IPS DF 19.7 (cell line): Measurements from ENCODE around the gene IARS2.
"Not testable (repeated sequence)": the region's sequence is repeated elsewhere in the genome, so short reads cannot be mapped to it uniquely, and the experiment has no call there.

ENCODE experiments used
- DNase-seq: peaks from one replicate; pipeline ENCODE4 v3.0.0-alpha.2; 2013; ENCODE audit warnings: low read depth, low spot score

Gene IARS2

DNA sequence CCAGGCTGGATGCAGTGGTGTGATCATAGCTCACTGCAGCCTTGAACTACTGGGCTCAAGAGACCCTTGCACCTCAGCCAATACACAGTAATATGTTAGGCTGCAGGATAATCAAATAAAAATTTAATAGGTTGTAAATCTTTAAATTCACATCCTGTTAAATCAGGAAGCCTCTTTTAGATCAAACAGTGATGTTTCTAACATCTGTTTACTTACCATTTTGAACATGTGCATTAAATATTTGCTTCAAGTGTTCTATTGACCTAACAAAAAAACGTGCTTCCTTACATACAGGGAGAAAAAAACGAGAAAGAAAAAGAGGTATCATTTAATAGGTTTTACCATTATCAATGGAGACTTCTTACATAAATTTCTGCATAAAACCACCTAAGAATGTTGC lies 70.6 kb downstream of the IARS2 start:
- no peak for DNase-seq

DNA sequence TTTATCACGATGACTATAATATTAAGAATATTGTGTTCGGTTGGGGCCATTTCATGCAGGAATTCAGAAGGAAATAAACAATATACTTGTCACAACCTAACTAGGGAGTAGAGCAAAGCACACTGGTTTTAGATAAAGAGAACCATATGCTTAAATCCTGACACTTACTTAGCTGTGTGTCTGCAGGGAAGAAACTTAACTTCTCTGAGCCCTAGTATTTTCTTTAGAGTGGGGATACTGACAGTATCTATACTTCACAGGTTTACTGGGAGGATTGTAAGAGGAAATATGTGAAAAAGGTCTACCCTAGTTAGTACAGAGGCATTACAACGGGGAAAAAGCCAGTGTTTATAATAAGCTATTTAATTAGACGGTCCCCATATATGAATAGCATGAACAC lies 72.9 kb downstream of the IARS2 start:
- DNase-seq: no peak

DNA sequence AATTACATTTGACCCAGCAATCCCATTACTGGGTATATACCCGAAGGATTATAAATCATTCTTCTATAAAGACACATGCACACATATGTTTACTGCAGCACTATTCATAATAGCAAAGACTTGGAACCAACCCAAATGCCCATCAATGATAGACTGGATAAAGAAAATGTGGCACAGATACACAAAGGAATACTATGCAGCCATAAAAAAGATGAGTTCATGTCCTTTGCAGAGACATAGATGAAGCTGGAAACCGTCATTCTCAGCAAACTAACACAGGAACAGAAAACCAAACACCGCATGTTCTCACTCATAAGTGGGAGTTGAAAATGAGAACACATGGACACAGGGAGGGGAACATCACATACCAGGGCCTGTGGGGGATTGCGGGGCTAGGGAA lies 76.0 kb downstream of the IARS2 start:
- not testable (repeated sequence) for DNase-seq

DNA sequence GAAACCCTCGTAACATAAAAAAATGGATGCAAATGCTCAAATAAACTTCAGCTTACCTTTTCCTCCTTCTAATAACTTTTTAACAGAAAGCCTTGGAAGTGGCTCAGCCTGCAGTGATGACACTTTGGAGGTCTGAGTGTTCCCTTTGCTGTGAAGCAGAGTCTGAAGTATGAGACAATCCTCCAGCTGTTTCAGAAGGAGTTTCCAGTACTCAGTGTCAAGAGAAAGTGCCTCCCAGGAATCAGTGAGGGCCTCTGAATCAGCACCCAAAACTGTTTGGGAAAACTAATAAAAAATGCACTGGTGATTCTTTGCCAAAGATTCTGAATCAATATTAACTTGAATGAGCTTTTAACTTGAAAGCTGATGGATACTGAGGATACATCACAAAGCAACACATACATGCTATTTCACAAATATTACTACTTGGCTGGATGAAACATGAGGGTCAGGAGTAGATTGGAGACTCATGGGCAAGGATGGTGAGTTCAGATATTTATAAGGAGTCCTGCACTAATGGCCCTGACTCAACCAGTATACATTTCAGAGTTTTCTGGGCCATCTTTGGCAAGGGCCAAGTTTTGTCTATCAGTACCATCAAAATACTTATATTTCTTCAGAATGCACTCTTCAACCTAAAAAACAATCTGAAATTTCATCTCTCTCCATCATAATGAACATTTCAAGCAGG lies 77.0 kb downstream of the IARS2 start:
- DNase-seq: no peak

DNA sequence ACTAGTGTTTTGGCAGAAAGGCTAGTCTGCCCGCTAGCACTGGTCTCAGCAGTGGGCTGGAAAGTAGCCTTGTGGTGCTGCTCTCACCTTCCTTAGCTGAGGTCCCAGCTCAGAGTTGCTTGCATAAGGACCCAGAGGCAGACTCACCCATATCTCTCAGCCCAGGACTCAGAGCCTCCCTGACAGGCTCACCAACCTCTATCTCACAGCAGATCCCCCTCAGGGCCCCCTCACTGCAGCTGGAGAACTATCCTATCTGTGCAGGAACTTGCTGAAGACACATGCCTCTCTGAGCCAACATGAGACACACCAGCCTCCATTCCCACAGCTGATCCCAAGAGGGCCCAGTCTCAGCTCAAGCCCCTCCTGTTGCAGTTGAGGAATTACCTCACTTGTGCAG lies 82.6 kb downstream of the IARS2 start:
- no peak for DNase-seq

DNA sequence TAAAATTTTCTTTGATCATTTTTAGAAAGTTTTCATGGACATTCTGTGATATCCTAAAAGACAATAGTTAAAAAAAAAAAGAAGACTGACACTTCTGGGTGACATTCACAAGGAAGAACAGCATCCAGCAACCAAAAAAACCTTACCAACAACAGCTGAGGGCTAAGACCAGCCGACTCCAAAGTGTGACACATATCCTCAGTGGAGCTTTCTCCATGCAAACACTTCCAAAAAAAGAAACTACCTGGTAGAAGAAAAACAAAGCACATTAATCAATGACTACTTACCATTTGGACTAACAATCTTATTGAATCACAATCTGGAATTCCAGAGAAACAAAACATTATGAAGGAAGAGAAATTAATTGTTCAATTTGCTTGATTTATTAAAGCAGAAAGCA lies 88.2 kb downstream of the IARS2 start:
- no peak for DNase-seq

DNA sequence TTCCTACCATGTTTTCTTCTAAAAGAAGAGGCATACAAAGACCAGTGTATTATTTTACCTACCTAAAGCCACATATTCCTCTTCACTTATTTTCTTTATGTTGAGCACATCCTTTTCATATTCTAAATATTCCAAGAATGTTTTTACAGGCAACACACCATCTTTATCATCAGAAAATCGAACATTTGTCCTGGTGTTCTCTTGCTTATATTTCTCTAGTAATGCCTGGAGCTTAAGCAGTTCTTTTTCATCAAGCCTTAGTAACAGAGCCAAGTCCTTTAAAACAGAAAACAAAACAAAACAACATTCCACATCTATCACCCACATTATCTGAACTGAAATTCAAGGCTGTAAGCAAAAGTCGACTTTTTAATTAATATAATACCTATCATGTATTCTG lies 88.7 kb downstream of the IARS2 start:
- DNase-seq: no peak

DNA sequence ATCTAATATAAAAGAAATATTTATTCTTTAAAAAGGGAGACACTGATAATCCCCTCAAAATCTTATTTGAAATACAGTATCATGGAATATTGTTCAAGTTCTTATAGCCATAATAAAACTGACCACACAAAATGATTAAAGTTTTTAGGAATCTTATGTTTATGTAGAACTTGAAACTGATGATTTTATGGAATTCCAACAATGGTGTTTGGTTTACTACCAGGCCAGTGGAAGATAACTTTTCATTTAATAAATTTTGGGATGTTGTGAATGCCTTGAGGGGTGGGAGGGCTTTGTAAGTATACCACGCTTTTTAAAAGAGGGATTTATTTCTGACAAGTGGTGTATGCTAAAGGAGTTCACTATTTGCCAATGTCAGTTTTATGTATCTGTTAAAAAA lies 90.6 kb downstream of the IARS2 start:
- DNase-seq: no peak

DNA sequence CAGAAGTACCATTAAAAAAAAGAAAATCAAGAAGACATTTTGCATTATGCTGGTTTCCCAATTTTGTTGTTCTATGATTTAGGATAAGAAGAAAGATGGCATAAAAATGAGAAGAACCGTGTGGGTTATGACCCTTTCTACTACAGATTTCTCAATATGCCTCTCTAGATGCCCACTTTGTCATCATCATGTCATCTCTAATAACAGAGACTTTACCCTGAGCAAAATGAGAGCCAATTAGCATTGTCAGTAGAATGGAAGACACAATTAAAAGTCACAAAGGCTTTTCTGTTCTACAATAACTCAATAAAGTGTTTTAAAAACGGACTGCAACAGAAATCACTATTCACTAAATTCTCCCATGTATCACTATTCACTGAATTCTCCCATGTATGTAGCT lies 92.8 kb downstream of the IARS2 start:
- no peak for DNase-seq

DNA sequence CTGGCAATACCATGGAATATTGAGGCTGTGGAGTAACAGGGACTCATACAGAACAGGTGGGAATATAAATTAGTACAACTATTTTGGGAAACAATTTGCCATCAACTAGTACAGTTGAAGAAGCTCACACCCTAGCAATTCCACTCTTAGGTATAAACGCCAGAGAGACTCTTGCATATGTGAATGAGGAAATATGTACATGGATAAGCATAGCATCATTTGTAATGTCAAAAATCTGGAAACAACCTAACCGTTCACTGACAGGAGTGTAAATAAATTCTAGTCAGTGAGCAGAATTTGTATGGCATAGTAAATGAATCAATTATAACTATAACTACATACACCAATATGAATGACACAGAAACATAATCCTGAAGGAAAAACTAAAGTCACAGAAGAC lies 94.6 kb downstream of the IARS2 start:
- DNase-seq: no peak

DNA sequence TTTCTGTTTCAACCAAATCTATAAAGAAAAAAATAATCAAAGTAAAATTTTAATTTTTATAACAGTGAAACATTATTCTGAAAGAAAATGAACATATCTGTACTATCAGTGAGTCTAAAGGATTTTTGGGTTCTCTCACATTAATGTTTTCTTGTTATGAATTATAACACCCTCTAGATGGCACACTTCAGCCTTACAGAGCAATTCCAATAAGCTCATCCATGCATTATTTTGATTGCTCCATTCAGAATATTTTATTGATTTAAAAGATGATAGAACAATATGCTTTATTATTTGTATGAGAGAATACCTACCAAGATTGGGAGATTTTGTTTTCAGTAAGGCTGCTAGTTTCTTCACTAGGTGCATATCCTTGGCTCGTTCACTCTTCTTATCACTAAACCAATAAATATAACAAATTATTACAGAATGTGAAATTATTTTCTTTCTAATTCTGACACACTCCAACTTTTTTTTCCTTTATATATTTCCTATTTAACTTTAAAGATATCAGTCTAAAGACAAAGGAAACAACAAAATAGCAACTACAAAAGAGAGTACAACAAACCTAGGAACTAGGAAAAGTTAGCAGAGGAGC lies 95.9 kb downstream of the IARS2 start:
- no peak for DNase-seq

DNA sequence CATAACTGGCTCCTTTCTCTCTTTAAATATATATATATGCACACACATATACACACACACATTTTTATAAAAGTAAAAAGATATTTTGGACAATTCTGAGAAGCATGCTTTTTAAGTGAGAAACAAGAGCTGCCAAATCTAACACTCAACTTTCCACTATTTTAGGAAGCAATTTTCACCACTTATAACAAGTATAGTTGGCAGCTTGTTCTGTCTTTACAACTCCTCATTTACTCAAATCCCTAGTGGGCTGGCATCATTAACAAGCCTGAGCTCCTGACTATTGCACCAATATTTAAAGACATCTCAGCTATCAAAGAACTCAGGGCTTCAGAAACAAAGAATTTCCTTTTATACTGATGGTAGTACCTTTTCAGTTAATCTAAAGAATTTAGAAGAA lies 101.8 kb downstream of the IARS2 start:
- DNase-seq: no peak
